ENCODE measurements around the gene ZFPM1. TPM values are rescaled to one million over a fixed set of nuclear protein-coding genes. Genes with fewer than 3 reads are reported as not detected.

ZFPM1 gene
- polyA plus RNA-seq, 1 of the 3 experiments (the other 2 are of a cell fraction), result 1.2 TPM

DNA sequence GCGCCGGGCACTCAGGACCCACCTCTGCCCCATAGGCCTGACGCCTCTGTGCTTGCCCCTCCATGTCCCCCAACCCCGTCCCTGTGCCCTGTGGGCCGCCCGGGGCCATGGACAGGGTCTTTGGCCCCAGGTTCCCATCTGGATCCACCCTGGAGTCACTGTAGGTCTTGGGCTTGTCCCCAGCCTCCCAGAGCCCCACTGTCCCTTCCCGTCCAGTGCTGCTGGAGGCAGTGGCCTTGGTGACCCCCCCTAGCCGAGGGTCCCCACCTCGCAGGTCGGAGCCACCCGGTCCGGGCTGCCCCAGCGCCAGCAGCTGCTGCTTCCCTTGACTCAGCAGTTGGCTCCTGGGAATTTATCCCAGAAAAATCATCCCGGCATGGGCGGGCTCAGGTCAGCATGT, 49.3 kb downstream of the ZFPM1 start:
- H3K4me3 ChIP-seq (ENCODE audit: low read depth in 2 of 2, low read length in 1 of 2), result no peak overlapping the region
- H4K20me1 ChIP-seq (ENCODE audit: insufficient read depth), result 0 out of 2 replicates have a peak, but pooled peaks cover 10% of the 10 kb centered on the region
- no peak overlapping the region for H3K9ac ChIP-seq
- ChIA-PET POLR2A (no interaction called here), CTCF (interaction anchor here (1.5 kb wide), 1 partner anchor 14 kb away, joined by 5 read pairs; no protein-coding TSS in a partner anchor)
- H3K9me3 ChIP-seq, result no peaks in the 10 kb centered on the region
- H3K36me3 ChIP-seq (replicated peaks in 1 of 2; ENCODE audit: control insufficient read depth in 1 of 2, insufficient read depth in 2 of 2, low read length in 1 of 2), result no peaks in the 10 kb centered on the region
- no peak overlapping the region for H3K4me2 ChIP-seq
- 95% methylated on average over 13 of the region's 15 CpGs for WGBS (ENCODE audit: low lambda C conversion rate)
- TF ChIP-seq FOXM1 (IDR thresholded peaks at IDR 0.05; ENCODE audit: low read depth) (no peak), RXRA (IDR thresholded peaks at IDR 0.05; ENCODE audit: borderline replicate concordance, low read depth) (no peak), EZH2phosphoT487 (IDR thresholded peaks at IDR 0.05; ENCODE audit: borderline replicate concordance, low read depth) (no peak), ZBTB33 (IDR thresholded peaks at IDR 0.05; ENCODE audit: borderline replicate concordance, low read depth) (no peak), TEAD4 (IDR thresholded peaks at IDR 0.05; ENCODE audit: borderline replicate concordance, insufficient read depth) (no peak), YY1 (IDR thresholded peaks at IDR 0.05; ENCODE audit: low read depth) (no peak), EP300 (IDR thresholded peaks at IDR 0.05; ENCODE audit: borderline replicate concordance in 1 of 2, low read depth in 1 of 2, low read length in 1 of 2) (no peak), RFX5 (IDR thresholded peaks at IDR 0.05; ENCODE audit: low read length) (no peak), RAD21 (IDR thresholded peaks at IDR 0.05; ENCODE audit: low read length) (no peak), CHD2 (IDR thresholded peaks at IDR 0.05; ENCODE audit: low read length, partially characterized antibody) (no peak), TAF1 (IDR thresholded peaks at IDR 0.05; ENCODE audit: borderline replicate concordance, low read depth, low read length) (no peak), RCOR1 (IDR thresholded peaks at IDR 0.05; ENCODE audit: low read length) (no peak), MXI1 (IDR thresholded peaks at IDR 0.05; ENCODE audit: low read depth, low read length) (no peak), NRF1 (IDR thresholded peaks at IDR 0.05; ENCODE audit: low read depth, low read length) (no peak)
- TF ChIP-seq, protein P1, sequence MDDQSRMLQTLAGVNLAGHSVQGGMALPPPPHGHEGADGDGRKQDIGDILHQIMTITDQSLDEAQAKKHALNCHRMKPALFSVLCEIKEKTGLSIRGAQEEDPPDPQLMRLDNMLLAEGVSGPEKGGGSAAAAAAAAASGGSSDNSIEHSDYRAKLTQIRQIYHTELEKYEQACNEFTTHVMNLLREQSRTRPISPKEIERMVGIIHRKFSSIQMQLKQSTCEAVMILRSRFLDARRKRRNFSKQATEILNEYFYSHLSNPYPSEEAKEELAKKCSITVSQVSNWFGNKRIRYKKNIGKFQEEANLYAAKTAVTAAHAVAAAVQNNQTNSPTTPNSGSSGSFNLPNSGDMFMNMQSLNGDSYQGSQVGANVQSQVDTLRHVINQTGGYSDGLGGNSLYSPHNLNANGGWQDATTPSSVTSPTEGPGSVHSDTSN (IDR thresholded peaks at IDR 0.05), result no peak
- no peak overlapping the region for H3K27ac ChIP-seq (ENCODE audit: low read depth in 2 of 2, low read length in 1 of 2)
- no peaks in the 10 kb centered on the region for H3K79me2 ChIP-seq (ENCODE audit: insufficient read depth)
- no peaks in the 10 kb centered on the region for H3K9me2 ChIP-seq
- H3K27me3 ChIP-seq (ENCODE audit: insufficient read depth), result no peaks in the 10 kb centered on the region
- no peaks in the 10 kb centered on the region for H3F3A ChIP-seq (replicated peaks; ENCODE audit: insufficient read depth)
- H2AFZ ChIP-seq (ENCODE audit: low read depth), result no peak overlapping the region
- DNase-seq, result no peak
- H3K4me1 ChIP-seq (ENCODE audit: control insufficient read depth in 1 of 2, insufficient read depth in 2 of 2, low read depth in 1 of 2, low read length in 1 of 2), result peaks cover 0 to 36% of the 10 kb centered on the region in 2 experiments; a peak in 1 of 4 replicates

GRCh38 chr16:88502776-88503280, 49.7 kb downstream of the ZFPM1 start:
- Histone ChIP-seq H3K9ac (no peak overlapping the region), H3K4me3 (ENCODE audit: low read depth in 2 of 2, low read length in 1 of 2) (no peak overlapping the region), H3K27ac (ENCODE audit: low read depth in 2 of 2, low read length in 1 of 2) (no peak overlapping the region; a peak in 1 of 4 replicates), H3K79me2 (ENCODE audit: insufficient read depth) (no peaks in the 10 kb centered on the region), H3K36me3 (replicated peaks in 1 of 2; ENCODE audit: control insufficient read depth in 1 of 2, insufficient read depth in 2 of 2, low read length in 1 of 2) (no peaks in the 10 kb centered on the region), H4K20me1 (ENCODE audit: insufficient read depth) (0 out of 2 replicates have a peak, but pooled peaks cover 10% of the 10 kb centered on the region), H2AFZ (ENCODE audit: low read depth) (no peak overlapping the region), H3K27me3 (ENCODE audit: insufficient read depth) (no peaks in the 10 kb centered on the region), H3K4me1 (ENCODE audit: control insufficient read depth in 1 of 2, insufficient read depth in 2 of 2, low read depth in 1 of 2, low read length in 1 of 2) (peaks cover 0 to 36% of the 10 kb centered on the region in 2 experiments; a peak in 1 of 4 replicates), H3K4me2 (no peak overlapping the region), H3F3A (replicated peaks; ENCODE audit: insufficient read depth) (no peaks in the 10 kb centered on the region), H3K9me2 (no peaks in the 10 kb centered on the region), H3K9me3 (no peaks in the 10 kb centered on the region)
- DNase-seq, result no peak
- POLR2A ChIA-PET, result no interaction called here
- WGBS (ENCODE audit: low lambda C conversion rate), result 88% methylated on average over 8 of the region's 23 CpGs
- CTCF ChIA-PET, result interaction anchor here (1.5 kb wide), 1 partner anchor 14 kb away, joined by 5 read pairs; no protein-coding TSS in a partner anchor
- TF ChIP-seq JUND (IDR thresholded peaks at IDR 0.05), result no peak
- TF ChIP-seq USF1 (IDR thresholded peaks at IDR 0.05; ENCODE audit: borderline replicate concordance, low read depth), result no peak
- no peak for TF ChIP-seq RAD21 (IDR thresholded peaks at IDR 0.05; ENCODE audit: low read length)
- TF ChIP-seq MEF2A (IDR thresholded peaks at IDR 0.05; ENCODE audit: borderline replicate concordance, low read depth), result no peak
- no peak for TF ChIP-seq ZBTB33 (IDR thresholded peaks at IDR 0.05; ENCODE audit: borderline replicate concordance, low read depth)
- no peak for TF ChIP-seq RFX5 (IDR thresholded peaks at IDR 0.05; ENCODE audit: low read length)
- no peak for TF ChIP-seq RXRA (IDR thresholded peaks at IDR 0.05; ENCODE audit: borderline replicate concordance, low read depth)
- TF ChIP-seq USF2 (IDR thresholded peaks at IDR 0.05; ENCODE audit: borderline replicate concordance, low read depth, low read length), result no peak

All from SK-N-SH (cell line).